PFSK-1 (cell line): Measurements from ENCODE around the gene SHFL.
A peak's percentile ranks its signal among the peaks of the same experiment; 100 is the strongest.

ENCODE experiments used
- FOXP2 ChIP-seq: optimal IDR thresholded peaks from 2 replicates; pipeline ENCODE3; 2011; ENCODE audit warnings: borderline replicate concordance, control low read depth, inconsistent platforms; ENCODE audit not compliant: insufficient read depth; ENCODE audit errors: extremely low read length, extremely low read depth
- POLR2AphosphoS5 ChIP-seq: IDR thresholded peaks from 2 replicates; pipeline ENCODE4 v1.6.1; 2012; ENCODE audit warnings: low read depth, mild to moderate bottlenecking, control low read depth, low read length, moderate library complexity
- SIN3A ChIP-seq: IDR thresholded peaks from 2 replicates; pipeline ENCODE4 v1.6.1; 2012; ENCODE audit warnings: mild to moderate bottlenecking, low read length, moderate library complexity, borderline replicate concordance; ENCODE audit not compliant: insufficient read depth
- TAF1 ChIP-seq: IDR thresholded peaks from 2 replicates; pipeline ENCODE4 v1.6.1; 2012; ENCODE audit warnings: low read length, control low read depth, borderline replicate concordance; ENCODE audit not compliant: insufficient read depth
- TF ChIP-seq, protein P1 (sequence below), 2 experiments: IDR thresholded peaks; 2 replicates each; pipeline versions ENCODE4 v1.6.1 to v1.8.0; 2011 to 2012; ENCODE audit warnings: low read depth in 2 of 2, low read length in 2 of 2, control low read depth in 1 of 2, inconsistent platforms in 1 of 2, mild to moderate bottlenecking in 1 of 2, moderate library complexity in 1 of 2; ENCODE audit not compliant: insufficient read depth in 1 of 2

The SHFL gene

GRCh38 chr19:10106100-10106936 lies 20.2 kb downstream of the SHFL start, which contains the start of gene PPAN:
Gene PPAN (plus strand): TSS chr19:10106362. CDS start chr19:10106395, 33 bp downstream.
- TF ChIP-seq FOXP2 (peak; percentile 96), POLR2AphosphoS5 (peak; percentile 95), TAF1 (peak; percentile 92), SIN3A (peak; percentile 37; the same call in 1 of the 2 replicates)
- TF ChIP-seq, protein P1, sequence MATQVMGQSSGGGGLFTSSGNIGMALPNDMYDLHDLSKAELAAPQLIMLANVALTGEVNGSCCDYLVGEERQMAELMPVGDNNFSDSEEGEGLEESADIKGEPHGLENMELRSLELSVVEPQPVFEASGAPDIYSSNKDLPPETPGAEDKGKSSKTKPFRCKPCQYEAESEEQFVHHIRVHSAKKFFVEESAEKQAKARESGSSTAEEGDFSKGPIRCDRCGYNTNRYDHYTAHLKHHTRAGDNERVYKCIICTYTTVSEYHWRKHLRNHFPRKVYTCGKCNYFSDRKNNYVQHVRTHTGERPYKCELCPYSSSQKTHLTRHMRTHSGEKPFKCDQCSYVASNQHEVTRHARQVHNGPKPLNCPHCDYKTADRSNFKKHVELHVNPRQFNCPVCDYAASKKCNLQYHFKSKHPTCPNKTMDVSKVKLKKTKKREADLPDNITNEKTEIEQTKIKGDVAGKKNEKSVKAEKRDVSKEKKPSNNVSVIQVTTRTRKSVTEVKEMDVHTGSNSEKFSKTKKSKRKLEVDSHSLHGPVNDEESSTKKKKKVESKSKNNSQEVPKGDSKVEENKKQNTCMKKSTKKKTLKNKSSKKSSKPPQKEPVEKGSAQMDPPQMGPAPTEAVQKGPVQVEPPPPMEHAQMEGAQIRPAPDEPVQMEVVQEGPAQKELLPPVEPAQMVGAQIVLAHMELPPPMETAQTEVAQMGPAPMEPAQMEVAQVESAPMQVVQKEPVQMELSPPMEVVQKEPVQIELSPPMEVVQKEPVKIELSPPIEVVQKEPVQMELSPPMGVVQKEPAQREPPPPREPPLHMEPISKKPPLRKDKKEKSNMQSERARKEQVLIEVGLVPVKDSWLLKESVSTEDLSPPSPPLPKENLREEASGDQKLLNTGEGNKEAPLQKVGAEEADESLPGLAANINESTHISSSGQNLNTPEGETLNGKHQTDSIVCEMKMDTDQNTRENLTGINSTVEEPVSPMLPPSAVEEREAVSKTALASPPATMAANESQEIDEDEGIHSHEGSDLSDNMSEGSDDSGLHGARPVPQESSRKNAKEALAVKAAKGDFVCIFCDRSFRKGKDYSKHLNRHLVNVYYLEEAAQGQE (IDR thresholded peaks at IDR 0.05; ENCODE audit: insufficient read depth in 1 of 2, low read depth in 2 of 2, low read length in 2 of 2) = no peak; a peak in 1 of 4 replicates

GRCh38 chr19:10107254-10107653 lies 21.1 kb downstream of the SHFL start:
- TF ChIP-seq, protein P1 (IDR thresholded peaks at IDR 0.05; ENCODE audit: insufficient read depth in 1 of 2, low read depth in 2 of 2, low read length in 2 of 2) = no peak
- TF ChIP-seq POLR2AphosphoS5 (no peak), FOXP2 (no peak), SIN3A (no peak), TAF1 (no peak)

GRCh38 chr19:10107817-10108367 lies 21.8 kb downstream of the SHFL start:
- TF ChIP-seq TAF1 (no peak), FOXP2 (no peak), POLR2AphosphoS5 (no peak), SIN3A (no peak)
- TF ChIP-seq, protein P1 (IDR thresholded peaks at IDR 0.05; ENCODE audit: insufficient read depth in 1 of 2, low read depth in 2 of 2, low read length in 2 of 2) = no peak

- no peak for TF ChIP-seq SIN3A
- no peak for TF ChIP-seq TAF1
- no peak for TF ChIP-seq FOXP2
- TF ChIP-seq, protein P1 (IDR thresholded peaks at IDR 0.05; ENCODE audit: insufficient read depth in 1 of 2, low read depth in 2 of 2, low read length in 2 of 2) = no peak
These were observed 23.4 kb downstream of the SHFL start for GRCh38 chr19:10109528-10109927.
